ENCODE results near the gene ARHGEF33. TPM values are rescaled to one million over a fixed set of nuclear protein-coding genes. Genes with fewer than 3 reads are reported as not detected.

Gene ARHGEF33
- total RNA-seq, 1 experiment from 2014 or later, result 0.41 TPM

DNA sequence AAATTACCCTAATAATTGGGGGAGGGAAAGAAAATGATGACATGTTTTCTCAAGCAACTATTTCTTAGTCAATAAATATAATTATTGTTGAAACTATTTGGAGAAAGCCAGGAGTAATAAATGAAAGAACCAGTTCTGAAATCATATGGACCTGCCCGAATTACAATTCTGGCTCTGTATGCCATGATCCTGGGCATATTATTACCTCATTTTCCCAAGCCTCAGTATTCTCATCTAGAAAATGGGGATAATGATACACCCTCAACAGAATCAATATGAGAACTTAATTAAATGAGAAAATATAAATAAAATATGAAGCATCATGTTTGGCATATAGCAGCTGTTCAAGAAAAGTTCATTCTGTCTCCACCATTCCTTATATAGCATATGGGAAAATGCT, 22.9 kb downstream of the ARHGEF33 start:
- TF ChIP-seq TCF7L2 (IDR thresholded peaks at IDR 0.05; ENCODE audit: low read depth, low read length), result no peak
- TF ChIP-seq POLR2AphosphoS5 (IDR thresholded peaks at IDR 0.05; ENCODE audit: low read depth, low read length), result no peak
- TF ChIP-seq, protein P1, sequence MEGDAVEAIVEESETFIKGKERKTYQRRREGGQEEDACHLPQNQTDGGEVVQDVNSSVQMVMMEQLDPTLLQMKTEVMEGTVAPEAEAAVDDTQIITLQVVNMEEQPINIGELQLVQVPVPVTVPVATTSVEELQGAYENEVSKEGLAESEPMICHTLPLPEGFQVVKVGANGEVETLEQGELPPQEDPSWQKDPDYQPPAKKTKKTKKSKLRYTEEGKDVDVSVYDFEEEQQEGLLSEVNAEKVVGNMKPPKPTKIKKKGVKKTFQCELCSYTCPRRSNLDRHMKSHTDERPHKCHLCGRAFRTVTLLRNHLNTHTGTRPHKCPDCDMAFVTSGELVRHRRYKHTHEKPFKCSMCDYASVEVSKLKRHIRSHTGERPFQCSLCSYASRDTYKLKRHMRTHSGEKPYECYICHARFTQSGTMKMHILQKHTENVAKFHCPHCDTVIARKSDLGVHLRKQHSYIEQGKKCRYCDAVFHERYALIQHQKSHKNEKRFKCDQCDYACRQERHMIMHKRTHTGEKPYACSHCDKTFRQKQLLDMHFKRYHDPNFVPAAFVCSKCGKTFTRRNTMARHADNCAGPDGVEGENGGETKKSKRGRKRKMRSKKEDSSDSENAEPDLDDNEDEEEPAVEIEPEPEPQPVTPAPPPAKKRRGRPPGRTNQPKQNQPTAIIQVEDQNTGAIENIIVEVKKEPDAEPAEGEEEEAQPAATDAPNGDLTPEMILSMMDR (IDR thresholded peaks at IDR 0.05), result no peak
- TF ChIP-seq SIN3A (IDR thresholded peaks at IDR 0.05; ENCODE audit: borderline replicate concordance, insufficient read depth, low read depth, low read length), result no peak
- TF ChIP-seq, protein P2, sequence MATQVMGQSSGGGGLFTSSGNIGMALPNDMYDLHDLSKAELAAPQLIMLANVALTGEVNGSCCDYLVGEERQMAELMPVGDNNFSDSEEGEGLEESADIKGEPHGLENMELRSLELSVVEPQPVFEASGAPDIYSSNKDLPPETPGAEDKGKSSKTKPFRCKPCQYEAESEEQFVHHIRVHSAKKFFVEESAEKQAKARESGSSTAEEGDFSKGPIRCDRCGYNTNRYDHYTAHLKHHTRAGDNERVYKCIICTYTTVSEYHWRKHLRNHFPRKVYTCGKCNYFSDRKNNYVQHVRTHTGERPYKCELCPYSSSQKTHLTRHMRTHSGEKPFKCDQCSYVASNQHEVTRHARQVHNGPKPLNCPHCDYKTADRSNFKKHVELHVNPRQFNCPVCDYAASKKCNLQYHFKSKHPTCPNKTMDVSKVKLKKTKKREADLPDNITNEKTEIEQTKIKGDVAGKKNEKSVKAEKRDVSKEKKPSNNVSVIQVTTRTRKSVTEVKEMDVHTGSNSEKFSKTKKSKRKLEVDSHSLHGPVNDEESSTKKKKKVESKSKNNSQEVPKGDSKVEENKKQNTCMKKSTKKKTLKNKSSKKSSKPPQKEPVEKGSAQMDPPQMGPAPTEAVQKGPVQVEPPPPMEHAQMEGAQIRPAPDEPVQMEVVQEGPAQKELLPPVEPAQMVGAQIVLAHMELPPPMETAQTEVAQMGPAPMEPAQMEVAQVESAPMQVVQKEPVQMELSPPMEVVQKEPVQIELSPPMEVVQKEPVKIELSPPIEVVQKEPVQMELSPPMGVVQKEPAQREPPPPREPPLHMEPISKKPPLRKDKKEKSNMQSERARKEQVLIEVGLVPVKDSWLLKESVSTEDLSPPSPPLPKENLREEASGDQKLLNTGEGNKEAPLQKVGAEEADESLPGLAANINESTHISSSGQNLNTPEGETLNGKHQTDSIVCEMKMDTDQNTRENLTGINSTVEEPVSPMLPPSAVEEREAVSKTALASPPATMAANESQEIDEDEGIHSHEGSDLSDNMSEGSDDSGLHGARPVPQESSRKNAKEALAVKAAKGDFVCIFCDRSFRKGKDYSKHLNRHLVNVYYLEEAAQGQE (IDR thresholded peaks at IDR 0.05; ENCODE audit: insufficient read depth in 1 of 2, low read depth in 2 of 2, low read length in 1 of 2), result no peak
- CTCF ChIA-PET, result no interaction called here
- Histone ChIP-seq H3K9me3 (ENCODE audit: control insufficient read depth, insufficient read depth, low read depth, low read length) (no peaks in the 10 kb centered on the region), H3K4me1 (ENCODE audit: control insufficient read depth, insufficient read depth, low read length) (no peaks in the 10 kb centered on the region), H3K27ac (ENCODE audit: low read length) (no peak overlapping the region), H3K4me3 (ENCODE audit: low read depth in 2 of 2, low read length in 2 of 2) (no peak overlapping the region), H3K36me3 (ENCODE audit: control insufficient read depth, insufficient read depth, low read length) (no peaks in the 10 kb centered on the region), H3K27me3 (ENCODE audit: control insufficient read depth, insufficient read depth, low read length) (no peaks in the 10 kb centered on the region)
- BruUV-seq (replicated peaks), result no TSS peak
- intact Hi-C loops (cut with micrococcal nuclease; ENCODE audit: unreplicated experiment) (no loop called here), in situ Hi-C loops (cut with HindIII; ENCODE audit: low pct_unique_long_range_greater_than_20kb, low sequenced_read_pairs) (no loop called here)
- no peak for ATAC-seq
- POLR2A ChIA-PET, result no interaction called here
- DNase-seq (ENCODE audit: low read depth, low spot score), result no peak

DNA sequence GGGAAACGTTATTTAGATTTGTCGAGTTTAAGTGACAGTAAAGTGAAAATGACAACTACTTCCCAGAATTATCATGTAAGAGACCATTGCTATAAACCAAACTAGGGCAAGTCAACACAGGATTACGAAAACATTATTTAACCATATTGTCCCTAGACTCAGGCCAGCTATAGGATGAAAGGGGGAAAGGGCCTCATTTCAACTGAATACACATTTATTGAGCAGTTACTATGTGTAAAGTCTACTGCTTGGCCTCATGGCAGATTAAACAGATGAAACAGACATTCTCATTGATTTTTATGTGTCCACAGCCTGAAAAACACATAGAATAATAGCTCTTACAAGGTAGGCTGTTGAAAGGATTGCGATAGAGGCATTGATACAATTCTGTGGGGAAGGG, 32.7 kb downstream of the ARHGEF33 start:
- Histone ChIP-seq H3K27ac (ENCODE audit: low read length) (no peak overlapping the region), H3K36me3 (ENCODE audit: control insufficient read depth, insufficient read depth, low read length) (no peaks in the 10 kb centered on the region), H3K9me3 (ENCODE audit: control insufficient read depth, insufficient read depth, low read depth, low read length) (no peaks in the 10 kb centered on the region), H3K4me3 (ENCODE audit: low read depth in 2 of 2, low read length in 2 of 2) (no peak overlapping the region), H3K27me3 (ENCODE audit: control insufficient read depth, insufficient read depth, low read length) (no peaks in the 10 kb centered on the region; the same call in 1 of the 2 replicates), H3K4me1 (ENCODE audit: control insufficient read depth, insufficient read depth, low read length) (no peaks in the 10 kb centered on the region)
- no peak for DNase-seq (ENCODE audit: low read depth, low spot score)
- POLR2A ChIA-PET, result no interaction called here
- intact Hi-C loops (cut with micrococcal nuclease; ENCODE audit: unreplicated experiment), result no loop called here
- in situ Hi-C loops (cut with HindIII; ENCODE audit: low pct_unique_long_range_greater_than_20kb, low sequenced_read_pairs), result no loop called here
- no peak for ATAC-seq
- TF ChIP-seq SIN3A (IDR thresholded peaks at IDR 0.05; ENCODE audit: borderline replicate concordance, insufficient read depth, low read depth, low read length) (no peak), TCF7L2 (IDR thresholded peaks at IDR 0.05; ENCODE audit: low read depth, low read length) (no peak), POLR2AphosphoS5 (IDR thresholded peaks at IDR 0.05; ENCODE audit: low read depth, low read length) (no peak)
- TF ChIP-seq, protein P2 (IDR thresholded peaks at IDR 0.05; ENCODE audit: insufficient read depth in 1 of 2, low read depth in 2 of 2, low read length in 1 of 2), result no peak
- TF ChIP-seq, protein P1 (IDR thresholded peaks at IDR 0.05), result no peak
- CTCF ChIA-PET, result no interaction called here
- BruUV-seq (replicated peaks), result no TSS peak
